Measurements from ENCODE around the gene C9orf152. TPM values are rescaled to one million over a fixed set of nuclear protein-coding genes. Genes with fewer than 3 reads are reported as not detected.

The C9orf152 gene
- total RNA-seq, 1 donor from 2014 or later: not detected

GRCh38 chr9:110187126-110187525 lies 20.8 kb downstream of the C9orf152 start:
- DNase-seq (ENCODE audit: low spot score): no peak
- intact Hi-C loops (cut with DNase I): loop anchor here (10.0 kb wide), 1 partner anchor 438 kb away; no protein-coding TSS in a partner anchor

GRCh38 chr9:110186254-110186653 lies 21.7 kb downstream of the C9orf152 start:
- intact Hi-C loops (cut with DNase I): loop anchor here (10.0 kb wide), 1 partner anchor 439 kb away; no protein-coding TSS in a partner anchor
- no peak for DNase-seq (ENCODE audit: low spot score)

- DNase-seq (ENCODE audit: low spot score): no peak
- intact Hi-C loops (cut with DNase I): loop anchor here (10.0 kb wide), 1 partner anchor 439 kb away; no protein-coding TSS in a partner anchor
Observed at GRCh38 chr9:110185806-110186205, 22.2 kb downstream of the C9orf152 start.

GRCh38 chr9:110183208-110184145 lies 24.5 kb downstream of the C9orf152 start:
- intact Hi-C loops (cut with DNase I): loop anchor here (5.0 to 10.0 kb wide), 2 partner anchors 34 to 441 kb away; no protein-coding TSS in a partner anchor
- no peak for DNase-seq (ENCODE audit: low spot score)

GRCh38 chr9:110180511-110181434 lies 27.2 kb downstream of the C9orf152 start:
- intact Hi-C loops (cut with DNase I): loop anchor here (5.0 to 10.0 kb wide), 2 partner anchors 37 to 444 kb away; no protein-coding TSS in a partner anchor

GRCh38 chr9:110179734-110180133 lies 28.2 kb downstream of the C9orf152 start:
- intact Hi-C loops (cut with DNase I): loop anchor here (5.0 to 10.0 kb wide), 2 partner anchors 38 to 445 kb away; no protein-coding TSS in a partner anchor
- no peak for DNase-seq (ENCODE audit: low spot score)

More at GRCh38 chr9:110180511-110181434, 27.2 kb downstream of the C9orf152 start:
- no peak for DNase-seq (ENCODE audit: low spot score)

GRCh38 chr9:110178281-110178680 lies 29.7 kb downstream of the C9orf152 start:
- DNase-seq (ENCODE audit: low spot score): no peak
- intact Hi-C loops (cut with DNase I): no loop called here

GRCh38 chr9:110175275-110175968 lies 32.5 kb downstream of the C9orf152 start:
- DNase-seq (ENCODE audit: low spot score): no peak
- intact Hi-C loops (cut with DNase I): no loop called here

- intact Hi-C loops (cut with DNase I): no loop called here
Observed at GRCh38 chr9:110173322-110173642, 34.7 kb downstream of the C9orf152 start.

GRCh38 chr9:110170357-110171257 lies 37.4 kb downstream of the C9orf152 start:
- no peak for DNase-seq (ENCODE audit: low spot score)
- intact Hi-C loops (cut with DNase I): no loop called here

More at GRCh38 chr9:110173322-110173642, 34.7 kb downstream of the C9orf152 start:
- DNase-seq (ENCODE audit: low spot score): no peak

- no peak for DNase-seq (ENCODE audit: low spot score)
- intact Hi-C loops (cut with DNase I): no loop called here
Observed at GRCh38 chr9:110168486-110168885, 39.5 kb downstream of the C9orf152 start.

- intact Hi-C loops (cut with DNase I): no loop called here
- no peak for DNase-seq (ENCODE audit: low spot score)
Observed at GRCh38 chr9:110161940-110162339, 46.0 kb downstream of the C9orf152 start.

- no peak for DNase-seq (ENCODE audit: low spot score)
- intact Hi-C loops (cut with DNase I): no loop called here
Observed at GRCh38 chr9:110160685-110161084, 47.3 kb downstream of the C9orf152 start.

GRCh38 chr9:110160123-110160522 lies 47.8 kb downstream of the C9orf152 start:
- DNase-seq (ENCODE audit: low spot score): no peak
- intact Hi-C loops (cut with DNase I): no loop called here

GRCh38 chr9:110157823-110158664 lies 49.9 kb downstream of the C9orf152 start:
- DNase-seq (ENCODE audit: low spot score): no peak
- intact Hi-C loops (cut with DNase I): no loop called here

GRCh38 chr9:110156902-110157301 lies 51.1 kb downstream of the C9orf152 start:
- intact Hi-C loops (cut with DNase I): no loop called here
- no peak for DNase-seq (ENCODE audit: low spot score)

GRCh38 chr9:110156416-110156815 lies 51.5 kb downstream of the C9orf152 start:
- intact Hi-C loops (cut with DNase I): no loop called here
- DNase-seq (ENCODE audit: low spot score): no peak

Measured in cardiac septum (tissue), 1 donor.